ENCODE measurements around the gene MKLN1.

DNA sequence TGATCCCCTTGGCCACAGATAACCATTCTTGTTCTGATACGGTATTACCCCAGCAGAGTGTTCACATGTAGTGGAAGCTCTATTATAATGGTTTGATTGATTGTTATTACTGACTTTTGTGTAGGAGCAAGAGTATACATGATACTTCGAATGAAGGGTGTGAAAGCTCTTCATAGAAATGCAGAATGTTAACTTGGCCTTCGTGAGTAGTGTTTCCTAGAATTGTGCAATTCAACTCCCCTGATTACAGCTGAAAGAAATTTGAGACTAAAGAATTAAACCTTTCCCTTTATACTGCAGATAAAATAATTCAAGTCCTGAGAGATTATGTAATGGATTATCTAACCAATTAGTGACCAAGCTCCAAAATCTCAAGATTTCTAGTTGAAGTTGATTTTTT, 38.2 kb downstream of the MKLN1 start:
- no peak for TF ChIP-seq CTCF (IDR thresholded peaks at IDR 0.05)
- no peak for TF ChIP-seq POLR2AphosphoS5 (IDR thresholded peaks at IDR 0.05)
- no peak for TF ChIP-seq POLR2A (IDR thresholded peaks at IDR 0.05; ENCODE audit: low read depth)

Measured in esophagus muscularis mucosa (tissue), 3 donors.